Measurements from ENCODE around the gene LHX8.
A peak's percentile ranks its signal among the peaks of the same experiment; 100 is the strongest.
"Not testable (repeated sequence)": the region's sequence is repeated elsewhere in the genome, so short reads cannot be mapped to it uniquely, and the experiment has no call there.

LHX8 gene

GRCh38 chr1:75132812-75133619, 1.2 kb upstream of the LHX8 start:
- no peak for DNase-seq

GRCh38 chr1:75134647-75135572, 722 bp downstream of the LHX8 start:
- no peak for DNase-seq

- DNase-seq: peak; percentile 14
These were observed 1.5 kb downstream of the LHX8 start for GRCh38 chr1:75135573-75136194.

- no peak for DNase-seq
These were observed 2.1 kb downstream of the LHX8 start for GRCh38 chr1:75136195-75136815.

- DNase-seq: peak; percentile 26
These were observed 2.9 kb downstream of the LHX8 start for GRCh38 chr1:75136921-75137641.

GRCh38 chr1:75152092-75152491, 17.9 kb downstream of the LHX8 start:
- DNase-seq: no peak

GRCh38 chr1:75159154-75159553, 25.0 kb downstream of the LHX8 start:
- no peak for DNase-seq

- no peak for DNase-seq
These were observed 31.1 kb downstream of the LHX8 start for GRCh38 chr1:75165264-75165663.

- DNase-seq: no peak
These were observed 32.6 kb downstream of the LHX8 start for GRCh38 chr1:75166821-75167220.

- no peak for DNase-seq
These were observed 35.8 kb downstream of the LHX8 start for GRCh38 chr1:75170011-75170410.

GRCh38 chr1:75170981-75171380, 36.8 kb downstream of the LHX8 start:
- no peak for DNase-seq

- peak; percentile 22 for DNase-seq
These were observed 37.7 kb downstream of the LHX8 start for GRCh38 chr1:75171876-75172275.

GRCh38 chr1:75172556-75172955, 38.4 kb downstream of the LHX8 start:
- DNase-seq: peak; percentile 43

GRCh38 chr1:75174031-75174760, 40.0 kb downstream of the LHX8 start:
- peak; percentile 8 for DNase-seq

GRCh38 chr1:75181214-75181955, 47.2 kb downstream of the LHX8 start:
- DNase-seq: not testable (repeated sequence)

- no peak for DNase-seq
These were observed 54.7 kb downstream of the LHX8 start for GRCh38 chr1:75188892-75189291.

GRCh38 chr1:75198163-75198562, 64.0 kb downstream of the LHX8 start:
- DNase-seq: no peak

GRCh38 chr1:75198761-75199160, 64.6 kb downstream of the LHX8 start:
- no peak for DNase-seq

GRCh38 chr1:75202751-75203150, 68.6 kb downstream of the LHX8 start:
- DNase-seq: no peak

GRCh38 chr1:75203415-75204277, 69.5 kb downstream of the LHX8 start:
- peak; percentile 52 for DNase-seq

All from fibroblast of upper back skin (primary cell).